Tibial nerve (tissue), 4 donors: ENCODE data around the gene GDF9.
A peak's percentile ranks its signal among the peaks of the same experiment; 100 is the strongest.

Experiments used
- EP300 ChIP-seq, 2 donors: sonication (generic); formaldehyde crosslinking; IDR thresholded peaks; one replicate each; pipeline ENCODE4 v1.6.1; 2017; ENCODE audit warnings: antibody characterized with exemption in 2 of 2, mild to moderate bottlenecking in 1 of 2
- TF ChIP-seq, protein P1 (sequence below), 5 experiments: fragments of 200-600 bp in 3 of 5; fragments of 450-650 bp in 2 of 5; sonication (generic) in 3 of 5; IDR thresholded peaks; one replicate each; pipeline ENCODE4 v1.5.1; 2016 to 2019; ENCODE audit warnings: antibody characterized with exemption in 5 of 5, mild to moderate bottlenecking in 3 of 5, moderate library complexity in 2 of 5

DNA sequence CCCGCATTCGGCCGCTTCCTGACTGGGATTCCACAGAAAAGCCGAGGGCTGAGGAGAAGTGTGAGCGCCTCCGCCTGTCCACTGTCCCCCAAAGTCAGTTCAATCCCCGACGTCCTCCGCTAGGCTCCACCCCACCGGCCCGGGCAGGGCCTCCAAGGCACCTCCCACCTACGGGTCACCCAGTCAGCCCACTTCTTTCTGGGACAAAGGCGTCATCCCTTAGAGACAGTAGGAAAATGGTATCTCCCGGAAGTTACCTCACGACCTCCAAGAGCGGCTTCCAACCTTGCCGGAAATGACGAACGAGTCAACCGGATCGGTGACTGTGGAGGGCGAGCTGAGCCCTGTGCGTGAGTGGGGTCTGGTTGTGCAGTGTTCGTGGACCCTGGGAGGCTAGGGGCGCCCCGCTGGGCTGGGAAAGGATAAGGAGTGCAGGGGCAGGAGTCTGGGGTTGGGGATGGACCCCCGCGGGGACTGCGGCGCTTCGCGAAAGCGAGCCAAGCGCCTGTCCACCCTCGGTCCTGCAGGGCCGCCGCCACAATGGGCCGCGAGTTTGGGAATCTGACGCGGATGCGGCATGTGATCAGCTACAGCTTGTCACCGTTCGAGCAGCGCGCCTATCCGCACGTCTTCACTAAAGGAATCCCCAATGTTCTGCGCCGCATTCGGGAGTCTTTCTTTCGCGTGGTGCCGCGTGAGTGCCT is at the start of gene GDF9, which contains the start of gene UQCRQ:
- TF ChIP-seq, protein P1, sequence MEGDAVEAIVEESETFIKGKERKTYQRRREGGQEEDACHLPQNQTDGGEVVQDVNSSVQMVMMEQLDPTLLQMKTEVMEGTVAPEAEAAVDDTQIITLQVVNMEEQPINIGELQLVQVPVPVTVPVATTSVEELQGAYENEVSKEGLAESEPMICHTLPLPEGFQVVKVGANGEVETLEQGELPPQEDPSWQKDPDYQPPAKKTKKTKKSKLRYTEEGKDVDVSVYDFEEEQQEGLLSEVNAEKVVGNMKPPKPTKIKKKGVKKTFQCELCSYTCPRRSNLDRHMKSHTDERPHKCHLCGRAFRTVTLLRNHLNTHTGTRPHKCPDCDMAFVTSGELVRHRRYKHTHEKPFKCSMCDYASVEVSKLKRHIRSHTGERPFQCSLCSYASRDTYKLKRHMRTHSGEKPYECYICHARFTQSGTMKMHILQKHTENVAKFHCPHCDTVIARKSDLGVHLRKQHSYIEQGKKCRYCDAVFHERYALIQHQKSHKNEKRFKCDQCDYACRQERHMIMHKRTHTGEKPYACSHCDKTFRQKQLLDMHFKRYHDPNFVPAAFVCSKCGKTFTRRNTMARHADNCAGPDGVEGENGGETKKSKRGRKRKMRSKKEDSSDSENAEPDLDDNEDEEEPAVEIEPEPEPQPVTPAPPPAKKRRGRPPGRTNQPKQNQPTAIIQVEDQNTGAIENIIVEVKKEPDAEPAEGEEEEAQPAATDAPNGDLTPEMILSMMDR (IDR thresholded peaks at IDR 0.05): peak; percentile 7 to 60 (median 29)
- TF ChIP-seq EP300 (IDR thresholded peaks at IDR 0.05): peak; percentile 95 to 98
